NK-92 (cell line): ENCODE data around the gene PLA2G4B.

Experiments
- DNase-seq: peaks from one replicate; lab custom pipeline; 2025; ENCODE audit not compliant: unreplicated experiment; lab: John Stamatoyannopoulos, UW

Gene PLA2G4B

GRCh38 chr15:41868321-41868720 lies 29.7 kb downstream of the PLA2G4B start:
- DNase-seq = no peak

GRCh38 chr15:41869770-41870688 lies 31.4 kb downstream of the PLA2G4B start:
- no peak for DNase-seq

GRCh38 chr15:41870689-41871081 lies 32.0 kb downstream of the PLA2G4B start:
- DNase-seq = no peak

- DNase-seq = no peak
Measured at GRCh38 chr15:41871175-41871905, 32.7 kb downstream of the PLA2G4B start.

- DNase-seq = no peak
Measured at GRCh38 chr15:41872166-41872747, 33.6 kb downstream of the PLA2G4B start.

- DNase-seq = no peak
Measured at GRCh38 chr15:41873711-41874110, 35.1 kb downstream of the PLA2G4B start.

- DNase-seq = no peak
Measured at GRCh38 chr15:41874736-41875135, 36.1 kb downstream of the PLA2G4B start.

GRCh38 chr15:41876007-41876406 lies 37.4 kb downstream of the PLA2G4B start:
- DNase-seq = no peak

GRCh38 chr15:41876689-41877088 lies 38.0 kb downstream of the PLA2G4B start:
- no peak for DNase-seq

- no peak for DNase-seq
Measured at GRCh38 chr15:41877631-41878354, 39.1 kb downstream of the PLA2G4B start.

- no peak for DNase-seq
Measured at GRCh38 chr15:41878355-41878699, 39.7 kb downstream of the PLA2G4B start.

- DNase-seq = no peak
Measured at GRCh38 chr15:41879321-41879845, 40.7 kb downstream of the PLA2G4B start.

GRCh38 chr15:41880156-41880877 lies 41.7 kb downstream of the PLA2G4B start:
- no peak for DNase-seq

- DNase-seq = no peak
Measured at GRCh38 chr15:41881086-41881485, 42.4 kb downstream of the PLA2G4B start.

GRCh38 chr15:41881550-41881919 lies 42.9 kb downstream of the PLA2G4B start:
- no peak for DNase-seq

GRCh38 chr15:41881920-41882688 lies 43.5 kb downstream of the PLA2G4B start:
- no peak for DNase-seq

- no peak for DNase-seq
Measured at GRCh38 chr15:41882689-41883483, 44.2 kb downstream of the PLA2G4B start.

GRCh38 chr15:41883484-41883825 lies 44.8 kb downstream of the PLA2G4B start:
- DNase-seq = no peak

GRCh38 chr15:41884458-41884857 lies 45.8 kb downstream of the PLA2G4B start:
- no peak for DNase-seq
